ENCODE data around the gene GPC6. TPM values are rescaled to one million over a fixed set of nuclear protein-coding genes. Genes with fewer than 3 reads are reported as not detected.

The GPC6 gene
- total RNA-seq, 1 donor from 2014 or later = 16.1 TPM

GRCh38 chr13:93522501-93522900, 295.9 kb downstream of the GPC6 start:
- no peaks in the 10 kb centered on the region for H3K27me3 Mint-ChIP-seq (ENCODE audit: unreplicated experiment)
- no peak for TF ChIP-seq CTCF (IDR thresholded peaks at IDR 0.05; ENCODE audit: unreplicated experiment)
- H3K27ac Mint-ChIP-seq (ENCODE audit: unreplicated experiment) = no peak overlapping the region
- no peak overlapping the region for H3K4me3 Mint-ChIP-seq (ENCODE audit: unreplicated experiment)
- no peak for DNase-seq (ENCODE audit: low spot score)
- no peaks in the 10 kb centered on the region for H3K36me3 Mint-ChIP-seq (ENCODE audit: low read depth, unreplicated experiment)
- H3K4me1 Mint-ChIP-seq (ENCODE audit: unreplicated experiment) = peaks cover 7% of the 10 kb centered on the region
- H3K9me3 Mint-ChIP-seq (ENCODE audit: unreplicated experiment) = no peaks in the 10 kb centered on the region

GRCh38 chr13:93525087-93525486, 298.5 kb downstream of the GPC6 start:
- TF ChIP-seq CTCF (IDR thresholded peaks at IDR 0.05; ENCODE audit: unreplicated experiment) = no peak
- Mint-ChIP-seq H3K27me3 (ENCODE audit: unreplicated experiment) (no peaks in the 10 kb centered on the region), H3K27ac (ENCODE audit: unreplicated experiment) (no peak overlapping the region), H3K36me3 (ENCODE audit: low read depth, unreplicated experiment) (no peaks in the 10 kb centered on the region), H3K9me3 (ENCODE audit: unreplicated experiment) (no peaks in the 10 kb centered on the region), H3K4me1 (ENCODE audit: unreplicated experiment) (no peaks in the 10 kb centered on the region), H3K4me3 (ENCODE audit: unreplicated experiment) (no peak overlapping the region)
- no peak for DNase-seq (ENCODE audit: low spot score)

- H3K4me1 Mint-ChIP-seq (ENCODE audit: unreplicated experiment) = peaks cover 6% of the 10 kb centered on the region
- H3K9me3 Mint-ChIP-seq (ENCODE audit: unreplicated experiment) = no peaks in the 10 kb centered on the region
- H3K4me3 Mint-ChIP-seq (ENCODE audit: unreplicated experiment) = no peak overlapping the region
- no peak for DNase-seq (ENCODE audit: low spot score)
- no peak overlapping the region for H3K27ac Mint-ChIP-seq (ENCODE audit: unreplicated experiment)
- no peaks in the 10 kb centered on the region for H3K27me3 Mint-ChIP-seq (ENCODE audit: unreplicated experiment)
- TF ChIP-seq CTCF (IDR thresholded peaks at IDR 0.05; ENCODE audit: unreplicated experiment) = no peak
- no peaks in the 10 kb centered on the region for H3K36me3 Mint-ChIP-seq (ENCODE audit: low read depth, unreplicated experiment)
Measured at GRCh38 chr13:93527748-93528297, 301.2 kb downstream of the GPC6 start.

- peaks cover 18% of the 10 kb centered on the region for H3K4me1 Mint-ChIP-seq (ENCODE audit: unreplicated experiment)
- no peak for DNase-seq (ENCODE audit: low spot score)
Measured at GRCh38 chr13:93529961-93530360, 303.4 kb downstream of the GPC6 start.

More at GRCh38 chr13:93529961-93530360, 303.4 kb downstream of the GPC6 start:
- Mint-ChIP-seq H3K4me3 (ENCODE audit: unreplicated experiment) (no peak overlapping the region), H3K27me3 (ENCODE audit: unreplicated experiment) (no peaks in the 10 kb centered on the region), H3K27ac (ENCODE audit: unreplicated experiment) (no peak overlapping the region), H3K9me3 (ENCODE audit: unreplicated experiment) (no peaks in the 10 kb centered on the region), H3K36me3 (ENCODE audit: low read depth, unreplicated experiment) (no peaks in the 10 kb centered on the region)
- TF ChIP-seq CTCF (IDR thresholded peaks at IDR 0.05; ENCODE audit: unreplicated experiment) = no peak

All from endothelial cell (in vitro differentiated cells).